Activated B cell treated with CpG ODN at 0.5 μM for 24 hours (primary cell): Measurements from ENCODE around the gene C11orf71. TPM values are rescaled to one million over a fixed set of nuclear protein-coding genes. Genes with fewer than 3 reads are reported as not detected.

Experiments
- ATAC-seq: fragments of 200-7000 bp; cut with Tn5 transposase; one replicate; pipeline ENCODE4 v1.10.0; 2021; ENCODE audit warnings: low read depth, mild to moderate bottlenecking, moderate library complexity
- CTCF ChIA-PET: fragments of 350-600 bp; sonication (Branson Sonifier 250); formaldehyde crosslinking; loops from one replicate; lab custom pipeline; 2021; ENCODE audit warnings: antibody characterized with exemption; lab: Charles Lee
- POLR2A ChIA-PET: fragments of 350-600 bp; sonication (Branson Sonifier 250); formaldehyde crosslinking; loops from one replicate; lab custom pipeline; 2021; ENCODE audit warnings: antibody characterized with exemption; lab: Charles Lee
- DNase-seq: peaks from one replicate; pipeline ENCODE4 v3.0.0; 2022
- H3K27ac Mint-ChIP-seq: one replicate; pipeline ENCODE4 v1.8.0; 2020; ENCODE audit warnings: mixed read lengths
- H3K27me3 Mint-ChIP-seq: one replicate; pipeline ENCODE4 v1.8.0; 2021; ENCODE audit warnings: mixed read lengths
- H3K36me3 Mint-ChIP-seq: one replicate; pipeline ENCODE4 v1.8.0; 2021; ENCODE audit warnings: low read depth, mixed read lengths
- H3K4me1 Mint-ChIP-seq: one replicate; pipeline ENCODE4 v1.8.0; 2021; ENCODE audit warnings: mixed read lengths
- H3K4me3 Mint-ChIP-seq: one replicate; pipeline ENCODE4 v1.8.0; 2020; ENCODE audit warnings: mild to moderate bottlenecking, mixed read lengths
- H3K9me3 Mint-ChIP-seq: one replicate; pipeline ENCODE4 v1.8.0; 2020; ENCODE audit warnings: mixed read lengths
- CTCF ChIP-seq: fragments of 200-600 bp; IDR thresholded peaks from one replicate; pipeline ENCODE4 v1.8.0; 2022; ENCODE audit warnings: antibody characterized with exemption, mild to moderate bottlenecking
- intact Hi-C: fragments of 100-400 bp; cut with micrococcal nuclease; formaldehyde crosslinking; loops from one replicate; pipeline ENCODE4 v1.15.1; 2024
- total RNA-seq: library from RNA; stranded (reverse); gene quantifications from 2 replicates; pipeline ENCODE4 v1.2.3, GENCODE V29; 2022

The C11orf71 gene
- total RNA-seq, 1 donor from 2014 or later: 9.5 TPM

DNA sequence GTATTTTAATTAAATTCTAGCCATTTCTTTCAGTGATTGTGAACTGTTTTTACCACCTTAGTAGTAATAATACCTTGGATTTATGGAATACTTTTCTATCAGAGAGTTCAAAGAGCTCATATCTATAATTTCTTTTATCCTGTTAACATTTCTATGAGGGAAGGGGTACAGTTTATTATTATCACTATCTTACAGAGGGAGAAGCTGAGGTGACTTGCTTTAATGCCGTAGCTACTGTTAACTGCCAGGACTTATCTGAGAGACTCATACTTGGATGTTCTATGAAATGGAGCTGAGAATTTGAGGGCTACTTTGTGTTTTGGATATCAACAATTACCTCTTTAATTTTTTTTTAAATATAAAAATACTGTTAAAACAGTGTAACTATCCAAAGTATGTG is 42.2 kb upstream of the C11orf71 start:
- no peak for TF ChIP-seq CTCF
- ChIA-PET POLR2A (no interaction called here), CTCF (interaction anchor here (1.5 kb wide), 1 partner anchor 10 kb away, joined by 3 read pairs; no protein-coding TSS in a partner anchor)
- Mint-ChIP-seq H3K27me3 (no peaks in the 10 kb centered on the region), H3K27ac (no peak overlapping the region), H3K9me3 (no peaks in the 10 kb centered on the region), H3K36me3 (peaks cover 29% of the 10 kb centered on the region), H3K4me3 (no peak overlapping the region), H3K4me1 (peaks cover 17% of the 10 kb centered on the region)
- DNase-seq (no peak), ATAC-seq (no peak)
- intact Hi-C loops: no loop called here

GRCh38 chr11:114441921-114442320 is 41.6 kb upstream of the C11orf71 start:
- H3K4me3 Mint-ChIP-seq: no peak overlapping the region
- peaks cover 17% of the 10 kb centered on the region for H3K4me1 Mint-ChIP-seq
- H3K9me3 Mint-ChIP-seq: no peaks in the 10 kb centered on the region
- peaks cover 25% of the 10 kb centered on the region for H3K36me3 Mint-ChIP-seq
- POLR2A ChIA-PET: no interaction called here
- H3K27ac Mint-ChIP-seq: no peak overlapping the region
- ATAC-seq (no peak), DNase-seq (no peak)
- intact Hi-C loops: no loop called here
- CTCF ChIA-PET: interaction anchor here (1.5 kb wide), 1 partner anchor 10 kb away, joined by 3 read pairs; no protein-coding TSS in a partner anchor
- TF ChIP-seq CTCF: no peak
- H3K27me3 Mint-ChIP-seq: no peaks in the 10 kb centered on the region

- CTCF ChIA-PET: no interaction called here
- no peaks in the 10 kb centered on the region for H3K27me3 Mint-ChIP-seq
- peaks cover 19% of the 10 kb centered on the region for H3K36me3 Mint-ChIP-seq
- no peak for ATAC-seq
- H3K27ac Mint-ChIP-seq: no peak overlapping the region
- peaks cover 17% of the 10 kb centered on the region for H3K4me1 Mint-ChIP-seq
- H3K4me3 Mint-ChIP-seq: no peak overlapping the region
- DNase-seq: no peak
- no peak for TF ChIP-seq CTCF
- H3K9me3 Mint-ChIP-seq: no peaks in the 10 kb centered on the region
- intact Hi-C loops: no loop called here
- POLR2A ChIA-PET: no interaction called here
Measured at GRCh38 chr11:114440971-114441763, 40.9 kb upstream of the C11orf71 start.

DNA sequence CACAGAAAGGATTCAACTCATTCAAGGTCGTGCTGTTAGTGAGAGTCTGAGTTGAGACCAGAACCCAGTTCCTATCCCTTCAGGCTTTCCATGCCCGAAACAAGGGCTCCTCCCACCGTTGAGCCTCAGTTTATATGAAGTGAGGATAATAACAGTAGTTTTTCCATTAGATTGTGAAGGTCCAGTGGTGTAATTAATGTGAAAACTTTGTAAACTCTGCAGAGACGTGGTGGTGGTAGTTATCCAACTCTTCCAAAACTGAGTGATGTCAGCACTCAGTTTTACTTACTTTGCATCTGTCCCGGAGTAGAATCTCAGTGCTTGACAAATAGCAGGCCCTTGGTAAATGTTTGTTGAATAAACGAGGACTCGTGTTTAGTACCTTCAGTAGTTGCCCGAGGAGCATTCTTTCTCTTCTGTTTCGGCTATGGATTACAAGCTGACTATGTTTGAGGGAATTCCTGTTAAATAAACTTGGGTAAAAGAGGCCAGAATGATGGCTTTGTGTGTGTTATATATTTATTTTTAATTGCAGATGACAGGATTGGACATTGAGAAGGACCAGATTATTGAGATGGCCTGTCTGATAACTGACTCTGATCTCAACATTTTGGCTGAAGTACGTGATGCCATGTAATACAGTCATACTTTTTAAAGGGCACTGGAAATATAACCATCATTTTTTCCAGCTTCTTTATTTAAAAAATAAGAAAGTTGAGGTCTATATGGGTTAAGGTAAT is 40.0 kb upstream of the C11orf71 start:
- ATAC-seq: no peak
- H3K36me3 Mint-ChIP-seq: peaks cover 15% of the 10 kb centered on the region
- no peak for TF ChIP-seq CTCF
- H3K4me3 Mint-ChIP-seq: peak overlapping the region; percentile 97
- intact Hi-C loops: no loop called here
- H3K4me1 Mint-ChIP-seq: peaks cover 17% of the 10 kb centered on the region
- no peaks in the 10 kb centered on the region for H3K9me3 Mint-ChIP-seq
- no peak for DNase-seq
- H3K27ac Mint-ChIP-seq: peak overlapping the region; percentile 87
- CTCF ChIA-PET: no interaction called here
- no peaks in the 10 kb centered on the region for H3K27me3 Mint-ChIP-seq
- POLR2A ChIA-PET: no interaction called here
